Parathyroid adenoma (tissue), 2 donors: Measurements from ENCODE around the gene NME4.

ENCODE experiments used
- H2AFZ ChIP-seq: fragments of 300-600 bp; sonication (generic); one replicate; pipeline ENCODE4 v1.7.0; 2017; ENCODE audit warnings: antibody characterized with exemption, mild to moderate bottlenecking
- H3K27ac ChIP-seq: fragments of 300-600 bp; sonication (generic); one replicate; pipeline ENCODE4 v1.7.0; 2017
- H3K27me3 ChIP-seq: fragments of 300-600 bp; sonication (generic); one replicate; pipeline ENCODE4 v1.7.0; 2017; ENCODE audit warnings: low read length; ENCODE audit not compliant: control insufficient read depth, insufficient read depth
- H3K36me3 ChIP-seq: fragments of 300-600 bp; sonication (generic); one replicate; pipeline ENCODE4 v1.7.0; 2017; ENCODE audit warnings: low read length; ENCODE audit not compliant: control insufficient read depth, insufficient read depth
- H3K4me1 ChIP-seq: fragments of 300-600 bp; sonication (generic); one replicate; pipeline ENCODE4 v1.7.0; 2017; ENCODE audit warnings: control low read depth
- H3K4me2 ChIP-seq: fragments of 300-600 bp; sonication (generic); one replicate; pipeline ENCODE4 v1.7.0; 2017; ENCODE audit warnings: low read length
- H3K4me3 ChIP-seq: fragments of 300-600 bp; sonication (generic); one replicate; pipeline ENCODE4 v1.7.0; 2017; ENCODE audit warnings: low read depth, low read length
- H3K79me2 ChIP-seq: fragments of 300-600 bp; sonication (generic); one replicate; pipeline ENCODE4 v1.7.0; 2017; ENCODE audit warnings: control low read depth
- H3K9ac ChIP-seq: fragments of 300-600 bp; sonication (generic); one replicate; pipeline ENCODE4 v1.7.0; 2017; ENCODE audit warnings: mild to moderate bottlenecking
- H3K9me3 ChIP-seq: fragments of 300-600 bp; sonication (generic); one replicate; pipeline ENCODE4 v1.7.0; 2017; ENCODE audit warnings: low read length; ENCODE audit not compliant: control insufficient read depth
- TF ChIP-seq, protein P1 (sequence below): fragments of 300-600 bp; sonication (generic); IDR thresholded peaks from one replicate; pipeline ENCODE4 v1.7.0; 2017; ENCODE audit warnings: antibody characterized with exemption, mild to moderate bottlenecking
- donor health status: primary hyperparathyroidism.

NME4 gene

DNA sequence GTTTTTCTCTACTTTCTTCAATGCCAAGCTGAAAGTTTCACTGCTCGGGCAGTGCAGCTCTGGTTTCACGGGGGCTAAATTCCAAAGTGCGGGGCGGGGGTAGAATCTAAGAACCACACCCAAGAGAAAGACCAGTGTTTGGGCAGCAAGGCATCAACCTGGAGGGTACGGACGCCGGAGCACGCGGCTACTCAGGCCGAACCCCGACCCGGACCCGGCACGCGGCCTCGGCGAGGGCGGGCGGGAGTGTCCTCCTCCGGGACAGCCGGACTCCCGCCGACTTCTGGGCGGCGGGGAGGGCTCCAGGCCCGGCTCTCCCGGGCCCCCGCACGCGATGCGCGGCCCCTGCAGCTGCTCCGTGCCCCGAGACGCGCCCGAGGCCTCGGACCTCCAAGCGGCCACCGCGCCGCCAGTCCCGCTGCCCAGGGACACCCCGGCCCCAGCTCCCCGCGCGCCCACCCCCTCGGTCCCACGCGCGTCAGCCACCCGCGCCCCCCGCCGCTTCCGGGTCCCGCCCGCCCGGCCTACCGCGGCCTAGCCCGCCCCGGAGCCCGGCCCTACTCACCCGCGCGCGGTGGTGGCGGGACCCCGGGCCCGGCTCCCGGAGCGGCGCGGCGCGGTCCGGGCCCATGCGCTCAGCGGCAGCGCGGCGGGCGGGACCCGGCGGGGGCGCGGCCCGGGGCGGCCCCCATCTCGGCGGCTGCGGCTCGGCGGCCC is 45.0 kb upstream of the NME4 start:
- Histone ChIP-seq H3K4me2 (peak overlapping the region; percentile 86), H3K27ac (no peak overlapping the region), H3K9ac (no peak overlapping the region), H3K4me3 (peak overlapping the region; percentile 57), H3K36me3 (no peaks in the 10 kb centered on the region), H3K4me1 (peaks cover 6% of the 10 kb centered on the region), H3K79me2 (peaks cover 19% of the 10 kb centered on the region), H3K9me3 (no peaks in the 10 kb centered on the region), H2AFZ (no peak overlapping the region), H3K27me3 (no peaks in the 10 kb centered on the region)
- TF ChIP-seq, protein P1, sequence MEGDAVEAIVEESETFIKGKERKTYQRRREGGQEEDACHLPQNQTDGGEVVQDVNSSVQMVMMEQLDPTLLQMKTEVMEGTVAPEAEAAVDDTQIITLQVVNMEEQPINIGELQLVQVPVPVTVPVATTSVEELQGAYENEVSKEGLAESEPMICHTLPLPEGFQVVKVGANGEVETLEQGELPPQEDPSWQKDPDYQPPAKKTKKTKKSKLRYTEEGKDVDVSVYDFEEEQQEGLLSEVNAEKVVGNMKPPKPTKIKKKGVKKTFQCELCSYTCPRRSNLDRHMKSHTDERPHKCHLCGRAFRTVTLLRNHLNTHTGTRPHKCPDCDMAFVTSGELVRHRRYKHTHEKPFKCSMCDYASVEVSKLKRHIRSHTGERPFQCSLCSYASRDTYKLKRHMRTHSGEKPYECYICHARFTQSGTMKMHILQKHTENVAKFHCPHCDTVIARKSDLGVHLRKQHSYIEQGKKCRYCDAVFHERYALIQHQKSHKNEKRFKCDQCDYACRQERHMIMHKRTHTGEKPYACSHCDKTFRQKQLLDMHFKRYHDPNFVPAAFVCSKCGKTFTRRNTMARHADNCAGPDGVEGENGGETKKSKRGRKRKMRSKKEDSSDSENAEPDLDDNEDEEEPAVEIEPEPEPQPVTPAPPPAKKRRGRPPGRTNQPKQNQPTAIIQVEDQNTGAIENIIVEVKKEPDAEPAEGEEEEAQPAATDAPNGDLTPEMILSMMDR, result no peak

DNA sequence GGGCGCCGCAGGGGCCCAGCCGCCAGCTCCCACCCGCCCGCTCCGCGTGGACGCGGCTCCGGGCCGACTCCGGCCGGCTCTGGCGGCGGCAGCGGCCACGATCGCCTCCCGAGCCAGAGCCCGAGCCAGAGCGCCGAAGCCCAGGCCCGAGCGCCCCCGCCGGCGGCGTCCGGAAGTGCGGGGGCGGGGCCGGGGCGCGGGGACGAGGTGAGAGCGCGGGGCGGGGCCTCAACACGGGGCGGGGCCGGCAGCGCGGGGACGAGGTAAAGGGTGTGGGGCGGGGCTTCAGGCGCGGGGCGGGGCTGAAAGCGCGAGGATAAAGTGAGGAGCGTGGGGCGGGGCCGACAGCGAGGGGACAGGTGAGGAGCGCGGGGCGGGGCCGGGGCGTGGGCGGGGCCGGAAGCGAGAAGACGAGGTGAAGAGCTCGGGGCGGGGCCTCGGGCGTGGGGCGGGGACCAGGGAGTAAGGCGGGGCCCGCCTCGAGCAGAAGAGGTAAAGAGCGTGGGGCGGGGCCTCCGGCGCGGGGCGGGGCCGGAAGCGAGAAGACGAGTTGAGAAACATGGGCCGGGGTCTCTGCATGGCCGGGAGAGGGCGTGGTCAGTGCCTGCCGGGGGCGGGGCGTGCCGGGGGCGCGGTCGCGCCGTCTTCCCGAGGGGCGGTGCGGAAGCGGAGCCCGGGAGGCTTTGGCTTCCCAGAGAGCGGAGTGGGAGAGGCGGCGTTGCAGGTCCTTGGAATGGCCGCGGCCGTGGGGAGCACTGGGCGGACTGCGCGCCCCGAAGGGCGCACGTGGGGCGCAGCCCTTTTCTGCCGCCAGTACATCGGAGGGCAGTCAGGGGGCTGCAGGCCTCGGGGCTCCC is 44.2 kb upstream of the NME4 start, which contains the start of gene AXIN1:
AXIN1 (minus strand) TSS at position 177 of the 857 bp plus-strand sequence. CDS start 5,698 bp downstream, outside the sequence.
- no peaks in the 10 kb centered on the region for H3K9me3 ChIP-seq
- peak within 1 kb of the TSS; percentile 83 for H2AFZ ChIP-seq
- no peaks in the 10 kb centered on the region for H3K36me3 ChIP-seq
- peak within 1 kb of the TSS; percentile 86 for H3K4me2 ChIP-seq
- H3K79me2 ChIP-seq, result peaks cover 13% of the 10 kb centered on the region
- peaks cover 6% of the 10 kb centered on the region for H3K4me1 ChIP-seq
- no peak within 1 kb of the TSS for H3K9ac ChIP-seq
- no peaks in the 10 kb centered on the region for H3K27me3 ChIP-seq
- TF ChIP-seq, protein P1, result no peak
- peak within 1 kb of the TSS; percentile 47 for H3K27ac ChIP-seq
- H3K4me3 ChIP-seq, result peak within 1 kb of the TSS; percentile 57

DNA sequence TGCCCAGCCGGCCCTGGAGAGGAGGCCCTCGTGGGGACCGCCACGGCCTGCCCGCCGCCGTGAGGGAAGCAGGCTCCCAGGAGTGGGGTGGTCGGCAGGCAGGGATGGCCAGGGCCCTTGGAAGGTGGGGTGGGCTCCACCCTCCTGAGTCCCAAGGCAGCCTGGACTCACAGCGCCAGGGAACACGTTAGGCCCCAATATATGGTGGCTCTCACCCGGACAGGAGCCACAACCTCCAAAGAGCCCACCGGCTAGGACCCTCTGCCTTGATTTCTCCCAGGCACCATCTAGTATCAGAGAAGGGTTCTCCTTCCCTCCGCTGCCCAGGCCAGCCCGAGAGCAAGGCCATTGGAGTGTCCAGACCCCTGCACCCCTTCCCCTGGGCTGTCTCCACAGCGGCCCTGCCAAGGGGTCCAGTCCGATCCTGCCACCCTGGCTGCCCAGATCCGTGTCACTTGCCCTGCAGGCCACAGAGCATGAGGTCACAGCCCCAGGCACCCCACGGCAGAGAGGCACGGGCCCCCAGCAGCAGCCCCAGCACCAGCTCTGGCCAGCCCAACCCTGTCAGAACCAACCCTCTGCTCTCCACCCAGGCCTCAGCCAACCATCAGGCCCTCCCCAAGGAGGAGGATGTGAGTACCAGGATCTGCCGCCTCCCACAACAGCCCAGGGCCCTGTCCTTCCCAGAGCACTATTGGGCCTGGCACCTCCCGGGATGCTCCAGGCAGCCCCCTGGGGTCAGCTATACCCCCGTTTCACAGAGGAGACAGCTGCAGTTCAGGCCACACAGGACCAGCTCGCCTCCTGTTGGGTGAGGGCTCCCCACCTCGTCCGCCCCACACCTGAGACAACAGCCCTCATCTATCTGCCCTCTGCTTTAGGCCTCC is 43.4 kb upstream of the NME4 start:
- TF ChIP-seq, protein P1, result no peak
- peak overlapping the region; percentile 62 for H3K4me2 ChIP-seq
- no peaks in the 10 kb centered on the region for H3K36me3 ChIP-seq
- peaks cover 6% of the 10 kb centered on the region for H3K4me1 ChIP-seq
- H3K9ac ChIP-seq, result no peak overlapping the region
- H3K79me2 ChIP-seq, result peaks cover 5% of the 10 kb centered on the region
- H3K27ac ChIP-seq, result peak overlapping the region; percentile 47
- H3K9me3 ChIP-seq, result no peaks in the 10 kb centered on the region
- H3K4me3 ChIP-seq, result peak overlapping the region; percentile 31
- peak overlapping the region; percentile 83 for H2AFZ ChIP-seq
- no peaks in the 10 kb centered on the region for H3K27me3 ChIP-seq

DNA sequence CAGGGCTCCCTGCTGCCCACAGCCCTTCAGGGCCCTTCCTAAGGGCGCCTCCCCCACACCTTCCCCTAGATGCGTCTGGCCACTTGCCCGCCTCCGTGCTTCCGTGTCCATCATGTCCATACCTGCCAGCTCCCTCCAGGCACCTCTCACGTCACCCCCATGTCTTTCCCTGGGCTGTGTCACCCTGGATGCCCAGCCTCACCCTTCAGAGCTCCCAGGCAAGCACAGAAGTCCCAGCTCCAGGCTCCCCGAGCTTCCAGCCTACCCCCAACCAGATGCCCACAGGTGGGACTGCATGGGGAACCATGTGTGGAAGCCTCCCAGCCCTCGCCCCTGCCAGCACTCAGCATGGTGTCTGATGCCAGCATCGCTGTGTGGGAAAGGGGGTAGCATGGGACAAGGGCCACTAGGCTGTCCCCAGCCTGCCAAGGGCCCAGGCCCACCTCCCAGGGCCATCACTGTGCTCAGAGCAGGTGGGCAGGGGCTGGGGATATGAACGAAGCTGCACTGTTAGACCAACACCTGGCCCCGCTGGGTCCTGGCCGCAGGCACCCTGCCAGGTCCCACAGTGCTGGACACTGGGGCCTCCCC is 42.6 kb upstream of the NME4 start:
- Histone ChIP-seq H3K79me2 (peaks cover 2% of the 10 kb centered on the region), H3K36me3 (no peaks in the 10 kb centered on the region), H2AFZ (no peak overlapping the region), H3K9ac (no peak overlapping the region), H3K4me3 (no peak overlapping the region), H3K9me3 (no peaks in the 10 kb centered on the region), H3K4me2 (no peak overlapping the region), H3K27ac (no peak overlapping the region), H3K27me3 (no peaks in the 10 kb centered on the region), H3K4me1 (peaks cover 6% of the 10 kb centered on the region)
- TF ChIP-seq, protein P1, result no peak
